Measurements from ENCODE around the gene GLCE. TPM values are rescaled to one million over a fixed set of nuclear protein-coding genes. Genes with fewer than 3 reads are reported as not detected.
"Not testable (repeated sequence)": the region's sequence is repeated elsewhere in the genome, so short reads cannot be mapped to it uniquely, and the experiment has no call there.

GLCE gene
- total RNA-seq, 1 donor: 3.7 TPM

DNA sequence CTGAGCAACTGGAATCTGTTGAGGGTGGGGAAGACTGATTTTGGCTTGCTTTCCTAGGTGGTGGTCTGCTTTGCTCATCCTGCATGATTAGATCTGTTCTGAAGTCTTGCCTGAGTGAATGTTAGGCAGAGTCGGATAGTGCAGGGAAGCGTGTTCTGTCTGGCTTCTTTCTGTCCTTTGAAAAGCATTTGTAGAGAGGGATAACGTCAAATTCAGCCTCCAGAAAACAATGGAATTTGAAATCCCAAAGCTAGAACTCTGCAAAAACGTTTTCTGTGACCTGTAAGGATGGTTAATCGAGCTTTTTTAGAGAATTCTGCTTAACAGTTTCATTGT, 1.4 kb downstream of the GLCE start:
- Histone ChIP-seq H3K27me3 (ENCODE audit: insufficient read depth, low read length) (peaks cover 4% of the 10 kb centered on the region), H3K9me3 (ENCODE audit: low read depth, low read length) (no peaks in the 10 kb centered on the region), H3K4me3 (ENCODE audit: low read length) (peak overlapping the region; percentile 92), H3K4me1 (ENCODE audit: insufficient read depth, low read length) (peaks cover 11% of the 10 kb centered on the region)

DNA sequence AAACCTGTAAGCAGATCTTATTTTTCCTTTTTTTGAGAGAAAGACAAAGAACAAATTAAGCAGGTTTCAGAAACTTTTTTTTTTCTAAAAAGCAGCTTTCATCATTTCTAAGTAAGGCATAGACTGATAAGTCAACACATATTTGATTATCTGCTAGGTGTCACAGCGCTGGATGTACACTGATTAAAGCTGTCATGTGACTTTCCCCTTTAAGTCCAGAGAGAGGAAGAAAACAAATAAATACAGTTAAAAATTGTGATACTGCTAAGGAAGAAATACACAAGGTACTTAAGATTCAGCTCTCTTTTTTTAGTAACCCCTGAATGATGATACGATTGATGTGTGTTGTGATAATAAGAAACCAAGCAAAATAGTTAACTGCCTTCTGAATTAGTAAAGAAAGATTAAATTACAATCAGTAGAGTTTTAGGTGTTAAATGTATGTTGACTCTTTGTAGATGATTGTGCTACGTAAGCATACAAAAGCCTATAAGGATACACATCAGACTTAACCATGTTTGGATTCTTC, 2.8 kb downstream of the GLCE start:
- Histone ChIP-seq H3K27me3 (ENCODE audit: insufficient read depth, low read length) (peaks cover 4% of the 10 kb centered on the region), H3K9me3 (ENCODE audit: low read depth, low read length) (no peaks in the 10 kb centered on the region), H3K4me3 (ENCODE audit: low read length) (no peak overlapping the region), H3K4me1 (ENCODE audit: insufficient read depth, low read length) (peaks cover 18% of the 10 kb centered on the region)

DNA sequence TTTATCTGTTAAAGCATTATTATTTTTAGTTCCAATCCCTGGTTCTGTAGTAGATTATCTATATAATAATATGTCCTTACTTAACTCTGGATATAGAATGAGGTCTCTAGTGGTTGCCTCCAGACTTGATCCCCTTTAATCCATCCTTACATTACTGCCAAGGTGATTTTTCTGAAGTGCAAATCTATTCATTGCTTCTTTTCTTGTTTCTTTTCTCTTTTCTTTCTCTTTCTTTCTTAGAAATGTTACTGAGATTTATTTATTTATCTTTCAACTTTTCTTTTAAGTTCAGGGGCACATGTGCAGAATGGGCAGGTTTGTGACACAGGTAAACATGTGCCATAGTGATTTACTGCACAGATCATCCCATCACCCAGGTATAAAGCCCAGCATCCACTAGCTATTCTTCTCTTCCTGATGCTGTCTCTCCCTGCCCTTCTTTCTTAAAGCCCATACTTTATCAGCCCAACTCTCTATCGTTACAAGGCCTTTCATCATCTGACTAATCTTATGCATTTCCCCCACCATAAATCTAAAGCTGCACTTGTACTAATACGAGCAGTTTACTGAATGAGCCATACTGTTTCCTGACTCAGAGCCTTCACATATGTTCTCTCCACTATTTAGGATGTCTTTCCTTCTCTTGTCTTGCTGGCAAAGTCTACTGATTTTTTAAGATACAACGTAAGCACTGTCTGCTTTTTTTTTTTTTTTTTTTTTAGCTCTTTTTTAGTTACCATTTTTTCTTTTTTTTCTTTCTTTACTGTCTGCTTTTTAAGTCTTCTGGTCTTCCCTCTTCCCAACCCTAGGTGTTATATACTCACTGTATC, 4.6 kb downstream of the GLCE start:
- peaks cover 17% of the 10 kb centered on the region for H3K4me1 ChIP-seq (ENCODE audit: insufficient read depth, low read length)
- H3K27me3 ChIP-seq (ENCODE audit: insufficient read depth, low read length): peaks cover 4% of the 10 kb centered on the region
- no peak overlapping the region for H3K4me3 ChIP-seq (ENCODE audit: low read length)
- no peaks in the 10 kb centered on the region for H3K9me3 ChIP-seq (ENCODE audit: low read depth, low read length)

DNA sequence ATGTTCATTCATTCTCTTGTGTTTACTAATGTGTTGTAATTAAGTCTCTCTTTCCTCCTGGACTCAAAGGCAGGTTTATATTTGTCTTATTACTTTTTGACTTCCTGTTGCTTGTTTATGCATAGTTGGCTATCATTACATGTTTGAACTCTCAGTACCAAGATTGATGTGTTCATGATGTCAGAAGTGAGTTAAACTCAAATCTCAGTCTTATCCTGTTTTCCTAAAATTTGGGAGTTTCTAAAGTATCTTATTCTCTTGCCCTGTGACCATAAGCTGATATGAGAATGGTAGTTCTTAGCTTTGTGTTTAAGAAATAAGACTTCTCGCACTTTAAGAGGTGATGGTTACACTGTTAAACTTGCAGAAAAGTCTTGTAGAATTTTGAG, 5.2 kb downstream of the GLCE start:
- Histone ChIP-seq H3K27me3 (ENCODE audit: insufficient read depth, low read length) (peaks cover 4% of the 10 kb centered on the region), H3K4me3 (ENCODE audit: low read length) (no peak overlapping the region), H3K9me3 (ENCODE audit: low read depth, low read length) (no peaks in the 10 kb centered on the region), H3K4me1 (ENCODE audit: insufficient read depth, low read length) (peaks cover 17% of the 10 kb centered on the region)

DNA sequence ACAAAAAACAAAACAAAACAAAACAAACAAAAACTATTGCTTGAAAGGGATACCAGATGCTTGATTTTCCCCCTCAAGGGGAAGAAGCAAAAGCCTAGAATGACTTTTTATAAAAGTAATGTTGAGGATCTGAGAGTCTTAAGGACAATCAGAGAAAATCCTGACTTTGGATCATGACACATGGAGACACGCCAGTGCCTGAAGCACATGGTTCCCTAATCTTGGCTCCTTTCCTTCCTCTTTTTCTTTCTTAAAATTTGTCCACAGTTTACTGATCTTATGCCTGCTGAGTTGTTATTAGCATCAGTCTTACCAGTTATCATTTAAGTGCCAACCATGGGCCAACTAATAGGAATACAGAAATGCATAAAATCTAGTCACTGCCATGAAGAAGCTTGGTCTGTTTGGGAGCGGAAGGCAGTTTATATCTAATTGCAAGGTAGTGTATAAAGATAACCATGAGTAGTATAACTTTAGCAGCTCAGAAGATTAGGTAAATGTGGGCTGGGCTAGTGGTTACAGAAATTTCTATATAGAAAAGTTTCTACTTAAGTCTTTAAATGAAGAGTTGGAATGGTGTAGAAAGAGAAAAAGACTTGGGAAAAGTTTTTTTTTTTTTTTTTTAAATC, 6.9 kb downstream of the GLCE start:
- no peaks in the 10 kb centered on the region for H3K27me3 ChIP-seq (ENCODE audit: insufficient read depth, low read length)
- H3K4me1 ChIP-seq (ENCODE audit: insufficient read depth, low read length): peaks cover 11% of the 10 kb centered on the region
- no peaks in the 10 kb centered on the region for H3K9me3 ChIP-seq (ENCODE audit: low read depth, low read length)
- H3K4me3 ChIP-seq (ENCODE audit: low read length): no peak overlapping the region

DNA sequence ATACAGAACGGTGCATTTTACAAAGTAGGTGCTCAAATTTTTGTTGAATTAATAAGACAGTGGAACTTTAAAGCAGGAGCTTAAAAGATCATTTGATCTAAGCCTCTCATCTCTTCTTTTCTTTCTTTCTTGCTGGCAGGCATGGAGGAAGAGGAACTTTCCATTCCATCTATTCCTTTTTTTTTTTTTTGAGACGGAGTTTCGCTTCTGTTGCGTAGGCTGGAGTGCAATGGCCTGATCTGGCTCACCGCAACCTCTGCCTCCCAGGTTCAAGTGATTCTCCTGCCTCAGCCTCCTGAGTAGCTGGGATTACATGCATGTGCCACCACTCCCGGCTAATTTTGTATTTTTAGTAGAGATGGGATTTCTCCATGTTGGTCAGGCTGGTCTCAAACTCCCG, 7.9 kb downstream of the GLCE start:
- not testable (repeated sequence) for H3K4me3 ChIP-seq (ENCODE audit: low read length); H3K27me3 ChIP-seq (ENCODE audit: insufficient read depth, low read length); H3K9me3 ChIP-seq (ENCODE audit: low read depth, low read length)
- peaks cover 11% of the 10 kb centered on the region for H3K4me1 ChIP-seq (ENCODE audit: insufficient read depth, low read length)

DNA sequence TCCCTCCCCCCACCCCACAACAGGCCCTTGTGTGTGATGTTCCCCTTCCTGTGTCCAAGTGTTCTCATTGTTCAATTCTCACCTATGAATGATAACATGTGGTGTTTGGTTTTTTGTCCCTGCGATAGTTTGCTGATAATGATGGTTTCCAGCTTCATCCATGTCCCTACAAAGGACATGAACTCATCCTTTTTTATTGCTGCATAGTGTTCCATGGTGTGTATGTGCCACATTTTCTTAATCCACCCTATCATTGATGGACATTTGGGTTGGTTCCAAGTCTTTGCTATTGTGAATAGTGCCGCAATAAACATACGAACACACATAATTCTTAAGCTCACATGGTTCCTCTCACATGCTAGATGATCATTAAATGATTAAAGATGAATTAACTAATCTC, 9.1 kb downstream of the GLCE start:
- H3K4me1 ChIP-seq (ENCODE audit: insufficient read depth, low read length): peaks cover 11% of the 10 kb centered on the region
- not testable (repeated sequence) for H3K4me3 ChIP-seq (ENCODE audit: low read length); H3K27me3 ChIP-seq (ENCODE audit: insufficient read depth, low read length); H3K9me3 ChIP-seq (ENCODE audit: low read depth, low read length)

DNA sequence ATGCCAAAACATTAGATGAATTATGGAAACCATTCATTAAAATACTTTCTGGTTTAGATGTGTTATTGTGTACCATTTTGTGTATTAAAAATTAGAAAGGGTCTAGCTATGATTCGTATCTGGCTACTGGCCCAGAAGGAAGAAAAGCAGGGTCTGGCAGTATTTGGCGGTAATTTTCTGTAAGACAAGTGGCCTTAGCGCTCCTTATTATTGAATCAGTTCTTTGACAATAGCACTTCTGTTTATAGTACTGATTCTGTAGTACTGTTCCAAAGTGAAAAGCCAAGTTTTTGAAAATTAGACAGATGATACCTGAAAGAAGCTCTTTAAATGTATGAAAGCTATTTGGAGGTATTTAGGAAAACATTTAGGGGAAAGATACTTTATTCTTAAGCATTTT, 10.2 kb downstream of the GLCE start:
- Histone ChIP-seq H3K27me3 (ENCODE audit: insufficient read depth, low read length) (no peaks in the 10 kb centered on the region), H3K4me3 (ENCODE audit: low read length) (no peak overlapping the region), H3K9me3 (ENCODE audit: low read depth, low read length) (no peaks in the 10 kb centered on the region), H3K4me1 (ENCODE audit: insufficient read depth, low read length) (peaks cover 11% of the 10 kb centered on the region)

DNA sequence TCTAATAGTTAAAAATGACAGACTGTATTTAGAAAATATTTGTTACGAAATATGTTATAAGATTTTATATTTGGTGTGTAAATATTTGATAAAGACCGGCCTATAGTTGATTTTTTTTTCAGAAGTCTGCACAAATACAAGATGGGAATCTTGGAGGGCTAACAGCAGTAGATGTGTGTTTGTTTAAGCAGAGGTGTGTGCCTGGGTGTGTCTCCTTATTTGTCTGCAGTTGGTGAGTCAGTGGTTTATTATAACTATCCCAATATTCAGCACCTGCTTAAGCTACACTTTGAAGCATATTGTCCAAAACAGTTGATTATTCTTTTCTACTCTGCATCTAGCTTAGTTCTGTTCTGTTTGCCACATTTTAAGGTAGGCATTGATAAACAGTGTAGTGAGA, 12.4 kb downstream of the GLCE start:
- Histone ChIP-seq H3K27me3 (ENCODE audit: insufficient read depth, low read length) (no peaks in the 10 kb centered on the region), H3K9me3 (ENCODE audit: low read depth, low read length) (no peaks in the 10 kb centered on the region), H3K4me3 (ENCODE audit: low read length) (no peak overlapping the region), H3K4me1 (ENCODE audit: insufficient read depth, low read length) (peaks cover 7% of the 10 kb centered on the region)

DNA sequence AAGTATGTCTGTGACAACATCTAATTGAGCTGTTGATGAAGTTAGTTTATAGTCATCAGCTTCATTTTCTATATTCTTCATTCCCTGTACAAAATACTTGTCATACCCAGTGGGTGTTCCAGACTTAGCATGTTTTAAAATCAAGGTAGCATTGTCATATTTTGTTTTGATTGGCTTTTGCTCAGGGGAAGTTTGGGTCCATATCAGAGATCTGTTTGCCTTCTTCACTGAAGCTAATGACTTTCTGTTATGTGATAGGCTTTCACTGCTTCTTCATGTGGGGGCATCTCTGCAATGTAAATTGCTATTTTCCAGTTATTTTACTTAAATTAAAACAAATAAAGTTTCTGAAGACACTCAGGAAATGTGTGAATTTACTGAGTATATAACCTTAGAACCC, 15.1 kb downstream of the GLCE start:
- no peak overlapping the region for H3K4me3 ChIP-seq (ENCODE audit: low read length)
- no peaks in the 10 kb centered on the region for H3K4me1 ChIP-seq (ENCODE audit: insufficient read depth, low read length)
- no peaks in the 10 kb centered on the region for H3K9me3 ChIP-seq (ENCODE audit: low read depth, low read length)

DNA sequence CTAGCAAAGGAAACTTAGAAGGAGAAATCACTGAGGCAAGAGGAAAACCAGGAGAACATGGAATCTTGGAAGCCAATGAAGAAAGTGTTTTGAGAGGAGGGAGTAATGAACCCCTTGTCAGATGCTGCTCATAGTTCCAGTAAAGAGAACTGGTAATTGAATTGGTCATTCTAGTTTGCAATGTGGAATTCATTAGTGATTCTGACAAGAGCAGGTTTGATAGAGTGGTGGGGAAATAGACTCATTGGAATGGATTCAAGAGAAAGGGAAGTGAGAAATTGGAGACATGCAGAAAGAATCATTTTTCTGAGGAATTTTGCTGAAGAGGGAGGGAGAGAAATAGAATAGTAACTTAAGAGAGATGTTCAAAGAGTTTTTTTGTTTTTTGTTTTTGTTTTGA, 21.0 kb downstream of the GLCE start:
- Histone ChIP-seq H3K27me3 (ENCODE audit: insufficient read depth, low read length) (no peaks in the 10 kb centered on the region), H3K4me1 (ENCODE audit: insufficient read depth, low read length) (peaks cover 5% of the 10 kb centered on the region), H3K4me3 (ENCODE audit: low read length) (no peak overlapping the region), H3K9me3 (ENCODE audit: low read depth, low read length) (no peaks in the 10 kb centered on the region)

More for the DNA sequence above, 15.1 kb downstream of the GLCE start:
- no peaks in the 10 kb centered on the region for H3K27me3 ChIP-seq (ENCODE audit: insufficient read depth, low read length)

DNA sequence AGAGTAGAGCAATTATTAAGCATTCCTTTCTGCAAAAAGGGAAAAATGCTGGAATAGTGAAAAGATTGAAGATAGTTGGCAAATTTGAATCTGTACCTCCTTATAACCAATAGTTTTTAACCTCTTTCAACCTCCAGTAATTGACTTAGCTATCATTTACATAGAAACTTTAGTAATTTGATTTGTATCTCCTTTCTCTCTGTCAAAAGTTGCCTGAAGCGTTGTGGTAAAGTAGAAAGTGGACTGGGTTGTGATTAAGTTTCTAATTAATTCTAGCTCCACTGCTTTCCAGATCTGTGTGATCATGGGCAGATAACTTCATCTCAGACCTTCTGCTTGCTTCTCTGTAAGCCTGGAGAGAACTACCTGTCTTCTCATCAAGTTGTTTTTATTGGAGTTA, 24.8 kb downstream of the GLCE start:
- Histone ChIP-seq H3K9me3 (ENCODE audit: low read depth, low read length) (no peaks in the 10 kb centered on the region), H3K27me3 (ENCODE audit: insufficient read depth, low read length) (no peaks in the 10 kb centered on the region), H3K4me3 (ENCODE audit: low read length) (no peak overlapping the region), H3K4me1 (ENCODE audit: insufficient read depth, low read length) (peaks cover 5% of the 10 kb centered on the region)

DNA sequence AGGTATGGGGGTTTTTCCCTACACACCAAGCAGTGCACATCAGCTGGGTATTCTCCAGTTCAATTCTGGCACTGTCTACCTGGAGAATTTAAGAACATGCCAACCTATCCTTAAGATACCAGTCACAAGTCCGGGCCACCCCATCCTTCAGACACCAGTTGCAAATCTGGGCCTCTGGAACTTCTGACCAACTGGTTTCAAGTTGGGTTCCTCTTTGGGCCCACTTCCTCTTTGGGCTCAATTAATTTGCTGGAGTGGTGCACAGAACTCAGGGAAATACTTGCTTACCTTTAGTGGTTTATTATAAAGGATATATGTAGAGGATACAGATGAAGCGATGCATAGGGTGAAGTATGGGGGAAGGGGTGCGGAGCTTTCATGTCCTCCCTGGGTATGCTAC, 25.3 kb downstream of the GLCE start:
- Histone ChIP-seq H3K4me1 (ENCODE audit: insufficient read depth, low read length) (peaks cover 5% of the 10 kb centered on the region), H3K27me3 (ENCODE audit: insufficient read depth, low read length) (no peaks in the 10 kb centered on the region), H3K4me3 (ENCODE audit: low read length) (no peak overlapping the region), H3K9me3 (ENCODE audit: low read depth, low read length) (no peaks in the 10 kb centered on the region)

DNA sequence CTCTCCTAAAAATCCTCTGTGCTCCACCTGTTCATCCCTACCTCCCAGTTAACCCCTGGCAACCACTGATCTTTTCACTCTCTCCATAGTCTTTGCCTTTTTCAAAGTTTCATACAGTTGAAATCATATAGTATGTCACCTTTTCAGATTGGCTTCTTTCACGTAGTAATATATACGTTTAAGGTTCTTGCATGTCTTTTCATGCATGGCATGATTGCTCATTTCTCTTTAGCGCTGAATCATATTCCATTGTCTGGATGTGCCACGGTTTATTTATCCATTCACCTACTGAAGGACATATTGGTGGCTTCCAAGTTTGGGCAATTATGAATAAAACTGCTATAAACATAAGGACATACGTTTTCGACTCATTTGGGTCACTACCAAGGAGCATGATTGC, 28.7 kb downstream of the GLCE start:
- Histone ChIP-seq H3K9me3 (ENCODE audit: low read depth, low read length) (no peaks in the 10 kb centered on the region), H3K27me3 (ENCODE audit: insufficient read depth, low read length) (no peaks in the 10 kb centered on the region), H3K4me3 (ENCODE audit: low read length) (no peak overlapping the region), H3K4me1 (ENCODE audit: insufficient read depth, low read length) (peaks cover 5% of the 10 kb centered on the region)

DNA sequence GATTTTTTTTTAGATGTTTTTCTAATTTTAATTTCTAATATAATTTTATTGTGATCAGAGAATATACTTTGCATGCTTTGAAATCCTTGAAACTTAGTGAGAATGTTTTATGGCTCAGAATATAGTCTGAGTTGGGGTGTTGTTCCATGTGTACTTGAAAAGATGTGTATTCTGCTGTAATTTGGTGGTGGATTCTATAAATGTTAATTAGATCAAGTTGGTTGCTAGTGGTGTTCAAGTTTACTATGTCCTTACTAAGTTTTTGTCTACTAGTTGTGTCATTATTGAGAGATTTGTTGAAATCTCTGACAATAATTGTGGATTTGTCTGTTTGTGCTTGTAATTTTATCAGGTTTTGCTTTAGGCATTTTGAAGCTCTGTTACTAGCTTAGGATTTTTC, 29.7 kb downstream of the GLCE start:
- Histone ChIP-seq H3K9me3 (ENCODE audit: low read depth, low read length) (no peaks in the 10 kb centered on the region), H3K4me1 (ENCODE audit: insufficient read depth, low read length) (peaks cover 5% of the 10 kb centered on the region), H3K4me3 (ENCODE audit: low read length) (no peak overlapping the region), H3K27me3 (ENCODE audit: insufficient read depth, low read length) (no peaks in the 10 kb centered on the region)

DNA sequence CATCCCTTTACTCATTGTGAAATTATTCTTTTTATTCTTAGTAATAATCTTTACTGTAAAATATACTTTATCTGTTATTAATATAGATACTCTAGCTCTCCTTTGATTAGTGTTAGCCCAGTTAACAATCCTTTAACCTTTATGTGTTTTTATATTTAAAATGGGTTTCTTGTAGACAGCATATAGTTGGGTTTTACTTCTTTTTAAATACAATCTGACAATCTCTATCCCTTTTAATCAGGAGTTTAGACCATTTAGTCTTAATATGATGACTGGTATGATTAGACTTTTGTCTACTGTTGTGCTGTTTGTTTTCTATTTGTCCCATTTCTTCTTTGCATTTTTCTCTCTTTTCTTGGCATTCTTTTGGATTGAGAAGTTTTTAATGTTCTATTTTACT, 30.1 kb downstream of the GLCE start:
- Histone ChIP-seq H3K4me1 (ENCODE audit: insufficient read depth, low read length) (peaks cover 5% of the 10 kb centered on the region), H3K4me3 (ENCODE audit: low read length) (no peak overlapping the region), H3K27me3 (ENCODE audit: insufficient read depth, low read length) (no peaks in the 10 kb centered on the region), H3K9me3 (ENCODE audit: low read depth, low read length) (no peaks in the 10 kb centered on the region)
